ENCODE measurements around the gene CATSPERZ. TPM values are rescaled to one million over a fixed set of nuclear protein-coding genes. Genes with fewer than 3 reads are reported as not detected.

Gene CATSPERZ
- polyA plus RNA-seq, 1 donor from 2014 or later = not detected

DNA sequence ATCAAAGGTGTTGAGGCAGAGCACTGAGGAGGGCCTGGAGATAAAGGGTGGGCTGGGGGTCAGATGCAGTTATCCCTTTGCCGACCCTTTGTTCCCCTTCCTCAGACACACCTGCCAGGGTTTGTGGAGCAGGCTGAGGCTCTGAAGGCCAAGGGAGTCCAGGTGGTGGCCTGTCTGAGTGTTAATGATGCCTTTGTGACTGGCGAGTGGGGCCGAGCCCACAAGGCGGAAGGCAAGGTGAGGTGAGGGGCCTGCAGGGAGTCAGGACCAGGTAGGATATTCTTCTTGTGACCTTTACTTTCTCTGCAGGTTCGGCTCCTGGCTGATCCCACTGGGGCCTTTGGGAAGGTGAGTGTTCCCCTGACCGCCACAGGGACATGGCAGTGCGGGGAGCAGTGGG lies 20.4 kb downstream of the CATSPERZ start:
- Histone ChIP-seq H3K27ac (ENCODE audit: low read length) (no peak overlapping the region), H3K9ac (ENCODE audit: low read length) (no peak overlapping the region), H3K27me3 (ENCODE audit: insufficient read depth, low read depth, low read length) (no peaks in the 10 kb centered on the region), H3F3A (ENCODE audit: insufficient read depth, low read length, poor library complexity, severe bottlenecking) (no peaks in the 10 kb centered on the region), H3K36me3 (ENCODE audit: insufficient read depth, low read length) (no peaks in the 10 kb centered on the region), H3K9me2 (ENCODE audit: insufficient read depth, low read length) (no peaks in the 10 kb centered on the region), H3K4me2 (ENCODE audit: low read length) (no peak overlapping the region), H3K79me2 (replicated peaks; ENCODE audit: insufficient read depth, low read length) (peaks cover 13% of the 10 kb centered on the region), H4K20me1 (ENCODE audit: insufficient read depth) (no peaks in the 10 kb centered on the region), H3K9me3 (ENCODE audit: low read length) (no peaks in the 10 kb centered on the region), H3K4me3 (ENCODE audit: low read length) (no peak overlapping the region), H2AFZ (ENCODE audit: low read depth, low read length) (no peak overlapping the region)
- no peak for TF ChIP-seq SMC3 (conservative IDR thresholded peaks at IDR 0.05; ENCODE audit: poor library complexity)
- no peak for TF ChIP-seq POLR2AphosphoS5 (IDR thresholded peaks at IDR 0.05)
- no peak for TF ChIP-seq MXI1 (conservative IDR thresholded peaks at IDR 0.05; ENCODE audit: poor library complexity, severe bottlenecking)

GRCh38 chr11:64321026-64321425 lies 20.9 kb downstream of the CATSPERZ start:
- no peak overlapping the region for H3K4me2 ChIP-seq (ENCODE audit: low read length)
- H3K4me3 ChIP-seq (ENCODE audit: low read length) = no peak overlapping the region
- no peaks in the 10 kb centered on the region for H3K9me2 ChIP-seq (ENCODE audit: insufficient read depth, low read length)
- no peak overlapping the region for H3K9ac ChIP-seq (ENCODE audit: low read length)
- TF ChIP-seq EP300 (conservative IDR thresholded peaks at IDR 0.05; ENCODE audit: poor library complexity, severe bottlenecking) = no peak
- H2AFZ ChIP-seq (ENCODE audit: low read depth, low read length) = no peak overlapping the region
- H4K20me1 ChIP-seq (ENCODE audit: insufficient read depth) = no peaks in the 10 kb centered on the region
- H3K27ac ChIP-seq (ENCODE audit: low read length) = no peak overlapping the region
- peaks cover 13% of the 10 kb centered on the region for H3K79me2 ChIP-seq (replicated peaks; ENCODE audit: insufficient read depth, low read length)
- H3K9me3 ChIP-seq (ENCODE audit: low read length) = no peaks in the 10 kb centered on the region
- H3K36me3 ChIP-seq (ENCODE audit: insufficient read depth, low read length) = no peaks in the 10 kb centered on the region
- H3K27me3 ChIP-seq (ENCODE audit: insufficient read depth, low read depth, low read length) = no peaks in the 10 kb centered on the region
- no peaks in the 10 kb centered on the region for H3F3A ChIP-seq (ENCODE audit: insufficient read depth, low read length, poor library complexity, severe bottlenecking)

- Histone ChIP-seq H3K9me2 (ENCODE audit: insufficient read depth, low read length) (no peaks in the 10 kb centered on the region), H3F3A (ENCODE audit: insufficient read depth, low read length, poor library complexity, severe bottlenecking) (no peaks in the 10 kb centered on the region), H2AFZ (ENCODE audit: low read depth, low read length) (no peak overlapping the region), H3K27me3 (ENCODE audit: insufficient read depth, low read depth, low read length) (no peaks in the 10 kb centered on the region), H3K4me2 (ENCODE audit: low read length) (no peak overlapping the region), H3K36me3 (ENCODE audit: insufficient read depth, low read length) (no peaks in the 10 kb centered on the region), H3K4me3 (ENCODE audit: low read length) (no peak overlapping the region), H3K27ac (ENCODE audit: low read length) (no peak overlapping the region), H4K20me1 (ENCODE audit: insufficient read depth) (no peaks in the 10 kb centered on the region), H3K79me2 (replicated peaks; ENCODE audit: insufficient read depth, low read length) (peaks cover 13% of the 10 kb centered on the region), H3K9ac (ENCODE audit: low read length) (no peak overlapping the region), H3K9me3 (ENCODE audit: low read length) (no peaks in the 10 kb centered on the region)
- TF ChIP-seq EP300 (conservative IDR thresholded peaks at IDR 0.05; ENCODE audit: poor library complexity, severe bottlenecking) = no peak
- TF ChIP-seq REST (IDR thresholded peaks at IDR 0.05; ENCODE audit: borderline replicate concordance) = no peak
- TF ChIP-seq, protein P1, sequence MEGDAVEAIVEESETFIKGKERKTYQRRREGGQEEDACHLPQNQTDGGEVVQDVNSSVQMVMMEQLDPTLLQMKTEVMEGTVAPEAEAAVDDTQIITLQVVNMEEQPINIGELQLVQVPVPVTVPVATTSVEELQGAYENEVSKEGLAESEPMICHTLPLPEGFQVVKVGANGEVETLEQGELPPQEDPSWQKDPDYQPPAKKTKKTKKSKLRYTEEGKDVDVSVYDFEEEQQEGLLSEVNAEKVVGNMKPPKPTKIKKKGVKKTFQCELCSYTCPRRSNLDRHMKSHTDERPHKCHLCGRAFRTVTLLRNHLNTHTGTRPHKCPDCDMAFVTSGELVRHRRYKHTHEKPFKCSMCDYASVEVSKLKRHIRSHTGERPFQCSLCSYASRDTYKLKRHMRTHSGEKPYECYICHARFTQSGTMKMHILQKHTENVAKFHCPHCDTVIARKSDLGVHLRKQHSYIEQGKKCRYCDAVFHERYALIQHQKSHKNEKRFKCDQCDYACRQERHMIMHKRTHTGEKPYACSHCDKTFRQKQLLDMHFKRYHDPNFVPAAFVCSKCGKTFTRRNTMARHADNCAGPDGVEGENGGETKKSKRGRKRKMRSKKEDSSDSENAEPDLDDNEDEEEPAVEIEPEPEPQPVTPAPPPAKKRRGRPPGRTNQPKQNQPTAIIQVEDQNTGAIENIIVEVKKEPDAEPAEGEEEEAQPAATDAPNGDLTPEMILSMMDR (IDR thresholded peaks at IDR 0.05; ENCODE audit: poor library complexity, severe bottlenecking) = no peak
- TF ChIP-seq MXI1 (conservative IDR thresholded peaks at IDR 0.05; ENCODE audit: poor library complexity, severe bottlenecking) = no peak
- no peak for TF ChIP-seq EZH2 (IDR thresholded peaks at IDR 0.05; ENCODE audit: borderline replicate concordance, insufficient read depth, low read length, poor library complexity, severe bottlenecking)
Measured at GRCh38 chr11:64321533-64321932, 21.4 kb downstream of the CATSPERZ start.

Data from neural cell (in vitro differentiated cells).